ENCODE data around the gene RELL1.

The RELL1 gene, protein sequence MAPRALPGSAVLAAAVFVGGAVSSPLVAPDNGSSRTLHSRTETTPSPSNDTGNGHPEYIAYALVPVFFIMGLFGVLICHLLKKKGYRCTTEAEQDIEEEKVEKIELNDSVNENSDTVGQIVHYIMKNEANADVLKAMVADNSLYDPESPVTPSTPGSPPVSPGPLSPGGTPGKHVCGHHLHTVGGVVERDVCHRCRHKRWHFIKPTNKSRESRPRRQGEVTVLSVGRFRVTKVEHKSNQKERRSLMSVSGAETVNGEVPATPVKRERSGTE

DNA sequence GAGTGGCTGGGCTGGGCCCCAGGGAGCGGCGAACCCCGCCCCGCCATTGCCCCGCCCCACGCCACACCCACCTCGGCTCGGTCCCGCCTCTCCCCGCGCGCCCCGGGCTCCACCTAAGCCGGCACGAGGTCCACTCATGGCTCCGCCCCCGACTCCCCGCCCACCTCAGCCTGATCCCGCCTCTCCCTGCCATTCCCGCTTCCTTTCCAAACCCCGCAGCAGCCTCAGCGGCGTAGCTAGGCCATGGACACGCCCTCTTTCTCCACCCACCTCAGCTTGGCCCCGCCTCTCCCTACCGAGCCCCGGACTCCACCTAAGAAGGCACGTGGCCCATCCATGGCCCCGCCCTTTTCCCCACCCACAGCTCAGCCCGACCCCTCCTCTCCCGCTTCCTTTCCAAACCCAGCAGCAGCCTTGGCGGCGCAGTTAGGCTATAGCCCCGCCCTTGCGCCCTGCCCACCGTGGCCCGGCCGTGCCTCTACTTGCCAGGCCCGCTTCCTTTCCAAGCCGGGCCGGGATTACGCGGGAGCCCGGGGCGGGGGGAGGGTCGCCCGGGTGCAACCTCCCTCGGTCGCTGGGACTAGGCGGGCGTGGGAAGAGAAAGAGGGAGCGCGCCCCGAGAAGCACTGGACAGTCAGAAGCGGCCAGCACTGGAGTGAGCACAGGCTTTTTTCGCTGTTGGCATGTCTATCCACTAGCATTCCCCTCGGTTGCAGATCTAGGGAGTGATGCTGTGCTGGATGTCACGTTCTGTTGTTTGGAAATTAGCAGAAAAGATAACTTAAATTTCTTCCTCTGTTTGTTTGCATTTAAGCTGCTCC lies at the start of gene RELL1:
Gene RELL1 (minus strand): TSS at position 4 of the 821 bp plus-strand sequence. CDS start 89 bp downstream, outside the sequence.
- DNase-seq (ENCODE audit: low read depth) = peak; percentile 98

GRCh38 chr4:37735578-37735977 lies 49.4 kb upstream of the RELL1 start:
- DNase-seq (ENCODE audit: low read depth) = no peak

GRCh38 chr4:37734989-37735388 lies 48.8 kb upstream of the RELL1 start:
- no peak for DNase-seq (ENCODE audit: low read depth)

- no peak for DNase-seq (ENCODE audit: low read depth)
Observed at GRCh38 chr4:37733240-37733867, 47.2 kb upstream of the RELL1 start.

DNA sequence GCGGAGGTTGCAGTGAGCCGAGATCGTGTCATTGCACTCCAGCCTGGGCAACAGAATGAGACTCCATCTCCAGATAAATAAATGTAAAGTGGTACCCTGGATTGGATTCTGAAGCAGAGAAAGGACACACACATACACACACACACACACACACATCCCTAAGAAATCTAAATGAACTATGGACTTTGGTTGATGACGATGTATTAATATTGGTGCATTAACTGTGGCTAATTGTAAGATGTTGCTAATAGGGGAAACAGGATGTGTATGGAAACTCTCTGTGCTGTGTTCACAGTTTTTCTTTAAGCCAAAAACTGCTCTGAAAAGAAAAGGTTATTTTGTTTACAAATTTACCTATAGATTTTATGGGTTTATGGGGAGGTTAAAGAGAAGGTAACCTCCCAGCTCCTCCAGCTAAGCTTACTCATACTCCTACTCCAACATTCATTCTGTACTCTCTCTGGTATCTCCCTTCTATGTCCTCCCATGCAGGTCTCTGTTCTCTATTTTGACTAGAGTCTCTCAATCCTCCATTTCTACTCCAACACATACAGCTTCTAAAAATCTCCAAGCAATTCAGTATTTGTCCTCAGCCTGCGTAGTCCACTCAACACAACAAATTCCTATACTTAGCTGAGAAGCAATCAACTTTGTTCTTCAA lies 46.5 kb upstream of the RELL1 start:
- no peak for DNase-seq (ENCODE audit: low read depth)

DNA sequence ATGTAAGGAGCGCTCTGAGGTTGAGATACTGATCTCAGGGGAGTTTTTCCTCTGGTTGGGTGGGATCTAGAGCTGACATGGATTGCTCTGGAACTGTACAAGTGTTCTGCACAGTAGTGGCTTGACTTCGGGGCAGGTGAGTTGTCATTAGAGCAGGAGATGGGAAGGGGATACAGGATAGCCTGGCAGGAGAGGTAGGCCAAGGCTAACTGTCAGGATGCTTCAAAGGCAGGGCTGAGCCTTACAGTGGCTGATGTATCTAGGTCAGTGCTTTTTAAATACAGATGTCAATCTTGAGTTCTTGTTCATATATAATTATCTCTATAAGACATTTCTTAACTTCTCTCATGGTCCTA lies 43.5 kb upstream of the RELL1 start:
- no peak for DNase-seq (ENCODE audit: low read depth)

DNA sequence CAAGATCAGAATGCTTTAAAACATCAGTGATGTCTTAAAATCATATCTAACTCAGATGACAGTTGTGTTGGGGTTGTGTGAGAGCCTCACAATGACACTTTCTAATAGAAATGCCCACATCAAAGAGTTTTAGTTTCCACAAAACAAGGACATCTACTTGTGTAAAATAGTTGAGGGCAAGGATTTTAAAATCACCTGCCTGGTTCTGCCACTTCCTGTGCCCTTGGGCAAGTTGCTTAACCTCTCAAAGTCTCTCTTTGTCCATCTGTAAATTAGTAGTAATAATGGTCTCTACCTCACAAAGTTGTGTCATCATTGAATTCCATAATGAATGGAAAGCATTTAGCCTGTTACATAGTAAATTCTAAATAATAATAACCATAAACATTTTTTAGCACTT lies 41.9 kb upstream of the RELL1 start:
- DNase-seq (ENCODE audit: low read depth) = no peak

- no peak for DNase-seq (ENCODE audit: low read depth)
Observed at GRCh38 chr4:37727635-37728034, 41.5 kb upstream of the RELL1 start.

- no peak for DNase-seq (ENCODE audit: low read depth)
Observed at GRCh38 chr4:37726666-37727065, 40.5 kb upstream of the RELL1 start.

DNA sequence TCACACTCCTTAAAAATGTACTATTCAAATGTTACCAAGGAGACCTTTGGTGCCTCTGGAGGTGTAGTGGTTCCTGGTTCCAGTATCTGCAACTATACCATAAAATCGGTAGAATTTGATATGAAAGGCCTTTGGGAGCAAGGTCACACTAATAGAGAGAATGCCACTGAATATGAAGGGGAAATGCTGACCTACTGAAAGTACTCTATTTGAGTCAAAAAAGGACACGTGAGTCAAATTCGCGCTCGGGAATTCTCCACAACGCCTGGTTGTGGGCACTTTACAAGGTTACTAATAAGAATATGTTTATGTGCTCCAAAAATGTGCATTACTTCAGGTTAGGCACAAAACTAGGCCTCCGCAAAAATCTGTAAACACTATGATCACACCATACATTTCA lies 39.5 kb upstream of the RELL1 start:
- no peak for DNase-seq (ENCODE audit: low read depth)

DNA sequence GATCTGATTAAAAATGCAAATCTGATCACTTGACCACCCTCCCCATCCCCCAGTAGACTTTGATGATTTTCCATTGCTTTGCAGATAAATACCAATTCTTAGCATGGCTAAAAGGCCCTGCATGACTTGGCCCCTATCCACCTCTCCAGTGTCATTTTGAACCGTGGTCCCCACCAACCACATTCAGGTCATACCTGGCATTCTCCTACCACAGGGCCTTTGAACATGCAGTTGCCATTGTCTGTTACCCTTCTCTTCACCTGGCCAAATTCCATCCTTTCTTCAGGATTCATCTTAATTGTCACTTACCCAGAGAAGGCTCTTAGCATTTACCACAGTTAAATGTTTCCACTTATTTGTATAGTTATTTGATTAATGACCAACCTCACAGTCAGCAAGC lies 36.9 kb upstream of the RELL1 start:
- DNase-seq (ENCODE audit: low read depth) = no peak

GRCh38 chr4:37721995-37722638 lies 35.9 kb upstream of the RELL1 start:
- DNase-seq (ENCODE audit: low read depth) = no peak

DNA sequence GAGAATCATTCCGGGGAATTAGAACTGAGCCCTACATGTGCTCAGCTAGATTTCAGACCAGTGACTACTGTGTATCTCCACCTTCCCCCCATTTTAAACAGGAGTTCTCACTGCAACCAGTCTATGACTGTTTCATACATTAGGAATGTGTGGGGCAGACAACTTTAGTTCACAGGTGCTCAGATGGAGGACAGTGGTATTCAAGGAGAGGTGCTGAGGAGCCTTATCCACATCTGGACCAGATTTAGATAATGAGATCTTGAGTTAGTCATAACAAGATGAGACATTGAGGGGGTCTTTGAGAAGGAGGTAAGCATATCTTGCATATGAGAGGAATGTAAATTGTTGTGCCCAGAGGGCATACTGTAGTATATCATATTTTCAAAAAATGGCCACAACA lies 32.8 kb upstream of the RELL1 start:
- DNase-seq (ENCODE audit: low read depth) = no peak

DNA sequence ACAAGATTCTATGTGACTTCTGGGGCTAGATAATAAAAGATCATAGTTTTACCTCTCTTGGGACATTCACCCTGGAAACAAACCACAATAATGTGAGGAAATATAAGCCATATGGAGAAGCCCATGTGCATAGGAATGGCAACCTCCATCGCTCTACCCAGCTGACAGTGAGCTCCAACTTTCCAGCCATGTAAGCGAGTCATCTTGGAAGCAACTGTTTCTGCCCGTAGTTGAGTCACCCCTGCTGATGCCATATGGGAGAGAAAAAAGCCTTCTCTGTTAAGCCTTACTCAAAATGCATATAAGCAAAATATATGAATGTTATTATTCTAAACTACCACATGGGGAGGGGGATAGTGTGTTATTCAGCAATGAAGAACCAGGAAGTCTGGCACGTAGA lies 31.4 kb upstream of the RELL1 start:
- no peak for DNase-seq (ENCODE audit: low read depth)

DNA sequence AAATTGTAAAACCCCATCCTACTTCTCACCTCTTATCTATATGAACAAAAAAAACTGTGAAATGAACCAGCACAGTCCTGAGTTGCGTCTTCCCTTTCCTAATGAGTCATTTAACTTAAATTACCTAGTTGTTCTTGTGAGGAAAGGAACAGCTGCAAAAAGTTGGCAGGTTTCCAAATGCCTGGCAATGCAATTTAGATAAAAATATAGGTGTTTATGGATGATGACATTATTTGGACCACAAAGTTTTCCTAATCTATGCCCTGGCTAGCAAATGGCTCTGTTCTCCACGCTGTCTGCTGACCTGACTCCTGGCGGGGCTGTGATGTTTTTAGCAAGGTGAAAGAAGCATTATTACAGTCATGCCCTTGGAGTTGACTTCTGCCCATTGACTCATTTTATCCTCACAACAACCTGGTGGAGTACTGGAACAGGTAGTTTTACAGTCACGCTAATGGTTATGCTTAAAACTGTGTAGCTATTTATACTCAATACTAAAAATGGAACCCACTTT lies 29.8 kb upstream of the RELL1 start:
- no peak for DNase-seq (ENCODE audit: low read depth)

- no peak for DNase-seq (ENCODE audit: low read depth)
Observed at GRCh38 chr4:37710491-37710890, 24.3 kb upstream of the RELL1 start.

DNA sequence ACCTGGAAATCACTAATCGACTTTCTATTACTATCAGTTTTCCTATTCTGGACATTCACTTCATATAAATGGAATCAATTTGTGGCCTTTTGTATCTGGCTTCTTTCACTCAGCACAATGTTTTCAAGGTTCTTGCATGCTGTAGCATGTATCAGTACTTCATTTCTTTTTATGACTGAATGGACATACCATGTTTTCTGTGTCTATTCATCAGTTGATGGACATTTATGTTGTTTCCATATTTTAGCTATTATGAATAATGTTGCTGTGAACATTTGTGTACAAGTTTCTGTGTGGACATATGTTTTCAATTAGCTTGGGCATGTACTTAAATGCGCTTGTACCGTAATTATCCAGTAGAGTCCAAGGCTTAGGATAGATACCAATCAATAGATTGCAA lies 19.9 kb upstream of the RELL1 start:
- DNase-seq (ENCODE audit: low read depth) = no peak

- DNase-seq (ENCODE audit: low read depth) = no peak
Observed at GRCh38 chr4:37705571-37705970, 19.4 kb upstream of the RELL1 start.

GRCh38 chr4:37699868-37700481 lies 13.8 kb upstream of the RELL1 start:
- DNase-seq (ENCODE audit: low read depth) = no peak

GRCh38 chr4:37697566-37697965 lies 11.4 kb upstream of the RELL1 start:
- no peak for DNase-seq (ENCODE audit: low read depth)

DNA sequence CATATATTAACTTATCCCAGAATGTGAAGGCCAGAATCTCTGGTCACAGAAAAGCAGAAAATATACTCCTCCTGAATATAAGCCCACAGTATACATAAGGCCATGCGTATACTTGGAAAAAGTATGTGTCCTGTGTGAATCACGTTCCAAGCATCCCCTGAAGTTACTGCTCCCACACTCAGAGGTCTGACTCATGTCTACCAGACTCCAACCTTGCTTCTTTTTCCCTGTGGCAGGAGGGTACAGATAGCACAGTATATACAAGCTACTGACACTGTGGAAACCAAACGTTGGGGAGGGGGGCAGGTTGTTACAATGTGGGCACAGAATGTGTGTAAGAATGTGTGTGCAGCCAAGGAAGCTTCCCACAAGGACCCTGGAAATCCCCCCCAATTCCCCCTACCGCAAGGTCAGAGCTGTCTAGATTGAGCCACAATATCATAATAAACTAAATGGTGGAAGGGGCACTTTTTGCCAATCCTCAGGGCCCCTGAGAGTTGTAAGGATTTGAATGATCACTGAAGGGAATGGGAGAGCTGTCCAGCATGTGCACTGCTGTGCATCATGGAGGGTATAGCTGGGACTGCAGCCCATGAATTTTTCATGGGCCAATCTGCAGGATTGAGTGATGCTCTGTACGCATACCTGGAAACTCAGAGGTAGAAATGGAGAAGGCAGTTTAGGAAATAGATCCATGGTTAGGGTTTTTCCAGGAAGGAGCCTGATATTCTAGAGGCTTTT lies 7.4 kb upstream of the RELL1 start:
- no peak for DNase-seq (ENCODE audit: low read depth)
